Measurements from ENCODE around the gene STPG3.

Gene STPG3

GRCh38 chr9:137266585-137267453, 15.7 kb downstream of the STPG3 start:
- DNase-seq (ENCODE audit: low read depth) = no peak

GRCh38 chr9:137267933-137268355, 16.9 kb downstream of the STPG3 start:
- no peak for DNase-seq (ENCODE audit: low read depth)

GRCh38 chr9:137268538-137269201, 17.6 kb downstream of the STPG3 start:
- DNase-seq (ENCODE audit: low read depth) = no peak

- DNase-seq (ENCODE audit: low read depth) = no peak
Observed at GRCh38 chr9:137269231-137269772, 18.2 kb downstream of the STPG3 start.

- DNase-seq (ENCODE audit: low read depth) = no peak
Observed at GRCh38 chr9:137270929-137271695, 20.0 kb downstream of the STPG3 start.

GRCh38 chr9:137271696-137272076, 20.6 kb downstream of the STPG3 start:
- DNase-seq (ENCODE audit: low read depth) = no peak

- DNase-seq (ENCODE audit: low read depth) = no peak
Observed at GRCh38 chr9:137272241-137273094, 21.4 kb downstream of the STPG3 start.

- no peak for DNase-seq (ENCODE audit: low read depth)
Observed at GRCh38 chr9:137273095-137273490, 22.0 kb downstream of the STPG3 start.

GRCh38 chr9:137273611-137274320, 22.7 kb downstream of the STPG3 start:
- DNase-seq (ENCODE audit: low read depth) = no peak

- no peak for DNase-seq (ENCODE audit: low read depth)
Observed at GRCh38 chr9:137275203-137275587, 24.1 kb downstream of the STPG3 start.

- DNase-seq (ENCODE audit: low read depth) = no peak
Observed at GRCh38 chr9:137275588-137276472, 24.7 kb downstream of the STPG3 start.

- DNase-seq (ENCODE audit: low read depth) = peak; percentile 51
Observed at GRCh38 chr9:137276473-137277328, 25.6 kb downstream of the STPG3 start.

- peak; percentile 55 for DNase-seq (ENCODE audit: low read depth)
Observed at GRCh38 chr9:137277329-137278041, 26.4 kb downstream of the STPG3 start, which contains the start of gene TOR4A. Gene TOR4A (plus strand): TSS chr9:137277726. CDS start chr9:137278690, 964 bp downstream.

- DNase-seq (ENCODE audit: low read depth) = no peak
Observed at GRCh38 chr9:137278061-137278701, 27.1 kb downstream of the STPG3 start.

GRCh38 chr9:137278721-137279711, 27.9 kb downstream of the STPG3 start:
- no peak for DNase-seq (ENCODE audit: low read depth)

All from fibroblast of the conjunctiva (primary cell).